Activated B cell treated with CpG ODN at 0.5 μM for 24 hours (primary cell): ENCODE results near the gene RUSC2. TPM values are rescaled to one million over a fixed set of nuclear protein-coding genes. Genes with fewer than 3 reads are reported as not detected.
"Not testable (repeated sequence)": the region's sequence is repeated elsewhere in the genome, so short reads cannot be mapped to it uniquely, and the experiment has no call there.

Experiments used
- ATAC-seq: fragments of 200-7000 bp; cut with Tn5 transposase; one replicate; pipeline ENCODE4 v1.10.0; 2021; ENCODE audit warnings: low read depth, mild to moderate bottlenecking, moderate library complexity
- CTCF ChIA-PET: fragments of 350-600 bp; sonication (Branson Sonifier 250); formaldehyde crosslinking; loops from one replicate; lab custom pipeline; 2021; ENCODE audit warnings: antibody characterized with exemption; lab: Charles Lee
- POLR2A ChIA-PET: fragments of 350-600 bp; sonication (Branson Sonifier 250); formaldehyde crosslinking; loops from one replicate; lab custom pipeline; 2021; ENCODE audit warnings: antibody characterized with exemption; lab: Charles Lee
- DNase-seq: peaks from one replicate; pipeline ENCODE4 v3.0.0; 2022
- H3K27ac Mint-ChIP-seq: one replicate; pipeline ENCODE4 v1.8.0; 2020; ENCODE audit warnings: mixed read lengths
- H3K27me3 Mint-ChIP-seq: one replicate; pipeline ENCODE4 v1.8.0; 2021; ENCODE audit warnings: mixed read lengths
- H3K36me3 Mint-ChIP-seq: one replicate; pipeline ENCODE4 v1.8.0; 2021; ENCODE audit warnings: low read depth, mixed read lengths
- H3K4me1 Mint-ChIP-seq: one replicate; pipeline ENCODE4 v1.8.0; 2021; ENCODE audit warnings: mixed read lengths
- H3K4me3 Mint-ChIP-seq: one replicate; pipeline ENCODE4 v1.8.0; 2020; ENCODE audit warnings: mild to moderate bottlenecking, mixed read lengths
- H3K9me3 Mint-ChIP-seq: one replicate; pipeline ENCODE4 v1.8.0; 2020; ENCODE audit warnings: mixed read lengths
- intact Hi-C: fragments of 100-400 bp; cut with micrococcal nuclease; formaldehyde crosslinking; loops from one replicate; pipeline ENCODE4 v1.15.1; 2024
- total RNA-seq: library from RNA; stranded (reverse); gene quantifications from 2 replicates; pipeline ENCODE4 v1.2.3, GENCODE V29; 2022
- TF ChIP-seq, protein P1 (sequence below): fragments of 200-600 bp; IDR thresholded peaks from one replicate; pipeline ENCODE4 v1.8.0; 2022; ENCODE audit warnings: antibody characterized with exemption, mild to moderate bottlenecking

Gene RUSC2
- total RNA-seq, 1 donor from 2014 or later = 0.29 TPM

DNA sequence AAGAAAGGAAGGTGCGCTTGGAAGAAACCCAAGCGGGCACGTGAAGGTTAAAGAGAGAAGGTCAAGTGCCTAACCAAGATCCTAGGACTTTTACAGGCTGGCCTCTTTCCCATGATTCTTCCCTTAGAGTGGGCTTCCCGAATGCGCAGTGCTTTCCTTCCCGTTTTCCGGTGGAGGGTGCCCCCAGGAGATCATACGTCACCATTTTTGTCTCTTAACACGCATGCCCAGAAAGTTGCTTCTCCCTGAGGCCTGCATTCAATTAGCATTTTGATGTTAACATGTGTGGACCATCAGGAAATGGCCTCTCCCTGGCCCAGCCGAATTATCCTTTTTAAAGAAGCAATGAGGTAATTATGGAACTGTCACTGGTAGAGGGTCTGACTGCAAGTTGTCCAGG, 1.9 kb upstream of the RUSC2 start:
- peaks cover 28% of the 10 kb centered on the region for H3K27me3 Mint-ChIP-seq
- ChIA-PET POLR2A (interaction anchor here (0.7 kb wide), 1 partner anchor 36 kb away, joined by 3 read pairs; no protein-coding TSS in a partner anchor), CTCF (no interaction called here)
- intact Hi-C loops = loop anchor here (2.0 to 5.0 kb wide), 2 partner anchors 114 to 341 kb away; partner anchors contain the start of genes FAM221B and TMEM8B
- H3K4me1 Mint-ChIP-seq = peaks cover 14% of the 10 kb centered on the region
- no peaks in the 10 kb centered on the region for H3K36me3 Mint-ChIP-seq
- DNase-seq = no peak
- H3K9me3 Mint-ChIP-seq = no peaks in the 10 kb centered on the region
- TF ChIP-seq, protein P1, sequence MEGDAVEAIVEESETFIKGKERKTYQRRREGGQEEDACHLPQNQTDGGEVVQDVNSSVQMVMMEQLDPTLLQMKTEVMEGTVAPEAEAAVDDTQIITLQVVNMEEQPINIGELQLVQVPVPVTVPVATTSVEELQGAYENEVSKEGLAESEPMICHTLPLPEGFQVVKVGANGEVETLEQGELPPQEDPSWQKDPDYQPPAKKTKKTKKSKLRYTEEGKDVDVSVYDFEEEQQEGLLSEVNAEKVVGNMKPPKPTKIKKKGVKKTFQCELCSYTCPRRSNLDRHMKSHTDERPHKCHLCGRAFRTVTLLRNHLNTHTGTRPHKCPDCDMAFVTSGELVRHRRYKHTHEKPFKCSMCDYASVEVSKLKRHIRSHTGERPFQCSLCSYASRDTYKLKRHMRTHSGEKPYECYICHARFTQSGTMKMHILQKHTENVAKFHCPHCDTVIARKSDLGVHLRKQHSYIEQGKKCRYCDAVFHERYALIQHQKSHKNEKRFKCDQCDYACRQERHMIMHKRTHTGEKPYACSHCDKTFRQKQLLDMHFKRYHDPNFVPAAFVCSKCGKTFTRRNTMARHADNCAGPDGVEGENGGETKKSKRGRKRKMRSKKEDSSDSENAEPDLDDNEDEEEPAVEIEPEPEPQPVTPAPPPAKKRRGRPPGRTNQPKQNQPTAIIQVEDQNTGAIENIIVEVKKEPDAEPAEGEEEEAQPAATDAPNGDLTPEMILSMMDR = no peak
- no peak overlapping the region for H3K4me3 Mint-ChIP-seq
- no peak overlapping the region for H3K27ac Mint-ChIP-seq
- ATAC-seq = no peak

DNA sequence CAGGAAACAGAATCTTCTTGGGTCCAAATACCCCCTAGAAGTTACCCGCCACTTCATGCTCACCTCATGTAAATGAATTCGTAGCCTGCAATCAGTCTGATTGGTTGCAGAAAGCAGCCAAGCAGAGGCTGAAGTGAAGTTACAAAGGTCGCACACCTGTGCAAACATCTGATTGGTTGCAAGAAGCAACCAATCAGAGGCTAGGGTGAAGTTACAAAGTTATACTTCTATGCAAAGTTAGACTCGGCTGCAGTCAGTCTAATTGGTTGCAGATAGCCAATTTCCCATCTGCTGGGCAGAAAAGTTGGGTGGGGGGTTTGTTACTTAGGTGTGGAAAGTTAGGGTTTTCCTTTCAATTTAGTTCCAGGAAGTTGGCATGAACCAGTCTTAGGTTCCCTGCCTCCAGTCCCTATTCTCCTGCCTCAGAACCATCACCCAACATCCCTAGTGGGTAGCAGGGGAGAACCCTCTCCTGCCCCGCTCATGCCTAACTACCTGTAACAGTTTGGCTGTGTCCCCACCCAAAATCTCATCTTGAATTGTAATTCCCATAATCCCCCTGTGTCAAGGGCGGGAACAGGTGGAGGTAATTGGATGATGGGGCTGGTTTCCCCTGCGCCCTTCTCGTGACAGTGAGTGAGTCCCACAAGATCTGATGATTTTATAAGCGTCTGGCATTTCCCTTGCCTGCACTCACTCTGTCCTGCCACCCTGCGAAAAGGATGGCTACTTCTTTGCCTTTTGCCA, 1.2 kb upstream of the RUSC2 start:
- POLR2A ChIA-PET = no interaction called here
- DNase-seq (no peak), ATAC-seq (no peak)
- Mint-ChIP-seq H3K27ac (no peak overlapping the region), H3K9me3 (no peaks in the 10 kb centered on the region), H3K27me3 (peaks cover 30% of the 10 kb centered on the region), H3K4me1 (peaks cover 14% of the 10 kb centered on the region), H3K4me3 (peak overlapping the region; percentile 59), H3K36me3 (no peaks in the 10 kb centered on the region)
- intact Hi-C loops = loop anchor here (2.0 to 5.0 kb wide), 2 partner anchors 114 to 340 kb away; partner anchors contain the start of genes FAM221B and TMEM8B
- TF ChIP-seq, protein P1 = no peak
- CTCF ChIA-PET = no interaction called here

GRCh38 chr9:35490155-35490909, 421 bp downstream of the RUSC2 start:
- no peak for DNase-seq
- POLR2A ChIA-PET = interaction anchor here (0.6 to 1.0 kb wide), 2 partner anchors 324 to 419 kb away, joined by 3 read pairs; partner anchors contain the start of gene HINT2
- H3K36me3 Mint-ChIP-seq = no peaks in the 10 kb centered on the region
- peaks cover 14% of the 10 kb centered on the region for H3K4me1 Mint-ChIP-seq
- peaks cover 30% of the 10 kb centered on the region for H3K27me3 Mint-ChIP-seq
- TF ChIP-seq, protein P1 = no peak
- H3K4me3 Mint-ChIP-seq = peak overlapping the region; percentile 82
- no peaks in the 10 kb centered on the region for H3K9me3 Mint-ChIP-seq
- no peak for ATAC-seq
- intact Hi-C loops = no loop called here
- H3K27ac Mint-ChIP-seq = no peak overlapping the region
- CTCF ChIA-PET = no interaction called here

- peak overlapping the region; percentile 82 for H3K4me3 Mint-ChIP-seq
- DNase-seq (no peak), ATAC-seq (no peak)
- TF ChIP-seq, protein P1 = no peak
- no peaks in the 10 kb centered on the region for H3K9me3 Mint-ChIP-seq
- ChIA-PET POLR2A (no interaction called here), CTCF (no interaction called here)
- peaks cover 14% of the 10 kb centered on the region for H3K4me1 Mint-ChIP-seq
- intact Hi-C loops = no loop called here
- no peak overlapping the region for H3K27ac Mint-ChIP-seq
- peaks cover 30% of the 10 kb centered on the region for H3K27me3 Mint-ChIP-seq
- H3K36me3 Mint-ChIP-seq = no peaks in the 10 kb centered on the region
These were observed 1.1 kb downstream of the RUSC2 start for GRCh38 chr9:35490910-35491465.

DNA sequence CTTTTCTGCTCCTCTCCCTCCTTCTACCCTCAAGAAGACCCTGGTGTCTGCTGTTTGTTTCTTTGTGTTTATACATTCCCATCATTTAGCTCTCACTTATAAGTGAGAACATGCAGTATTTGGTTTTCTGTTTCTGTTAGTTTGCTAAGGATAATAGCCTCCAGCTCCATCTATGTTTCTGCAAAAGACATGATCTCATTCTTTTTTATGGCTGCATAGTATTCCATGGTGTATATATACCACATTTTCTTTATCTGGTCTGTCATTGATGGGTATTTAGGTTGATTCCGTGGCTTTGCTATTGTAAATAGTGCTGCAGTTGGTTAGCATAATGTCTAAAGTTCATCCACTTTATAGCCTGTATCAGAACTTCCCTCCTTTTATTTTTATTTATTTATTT, 3.2 kb downstream of the RUSC2 start:
- peaks cover 14% of the 10 kb centered on the region for H3K4me1 Mint-ChIP-seq
- ATAC-seq, intact Hi-C loops, CTCF ChIA-PET, DNase-seq, POLR2A ChIA-PET, H3K9me3 Mint-ChIP-seq, H3K27ac Mint-ChIP-seq, H3K4me3 Mint-ChIP-seq, H3K36me3 Mint-ChIP-seq: not testable (repeated sequence)
- peaks cover 26% of the 10 kb centered on the region for H3K27me3 Mint-ChIP-seq
